HG02852 (cell line): ENCODE data around the gene CSDE1.

Experiments used
- ATAC-seq: cut with Tn5 transposase; IDR thresholded peaks from one replicate; pipeline ENCODE4 v1.9.1; 2021; ENCODE audit warnings: mild to moderate bottlenecking, moderate library complexity; ENCODE audit not compliant: unreplicated experiment

Gene CSDE1

GRCh38 chr1:114707604-114708003 lies 50.2 kb downstream of the CSDE1 start:
- no peak for ATAC-seq

GRCh38 chr1:114703242-114703641 lies 54.5 kb downstream of the CSDE1 start:
- ATAC-seq: peak; percentile 60

- peak; percentile 59 for ATAC-seq
These were observed 55.0 kb downstream of the CSDE1 start for GRCh38 chr1:114702737-114703136.

GRCh38 chr1:114701931-114702330 lies 55.9 kb downstream of the CSDE1 start:
- ATAC-seq: no peak

- no peak for ATAC-seq
These were observed 57.7 kb downstream of the CSDE1 start for GRCh38 chr1:114700036-114700600.

GRCh38 chr1:114696810-114697209 lies 61.0 kb downstream of the CSDE1 start:
- no peak for ATAC-seq

- ATAC-seq: no peak
These were observed 62.2 kb downstream of the CSDE1 start, which contains the start of gene AMPD1 for GRCh38 chr1:114695430-114696058. TSS of gene AMPD1 (minus strand) at chr1:114695546. CDS start at chr1:114695471, 75 bp downstream.

GRCh38 chr1:114694540-114695310 lies 63.1 kb downstream of the CSDE1 start:
- ATAC-seq: no peak

- ATAC-seq: no peak
These were observed 64.8 kb downstream of the CSDE1 start for GRCh38 chr1:114692947-114693346.

- ATAC-seq: no peak
These were observed 66.7 kb downstream of the CSDE1 start for GRCh38 chr1:114691061-114691460.

- no peak for ATAC-seq
These were observed 67.6 kb downstream of the CSDE1 start for GRCh38 chr1:114690148-114690547.

GRCh38 chr1:114688526-114688925 lies 69.3 kb downstream of the CSDE1 start:
- ATAC-seq: no peak

GRCh38 chr1:114685851-114686250 lies 71.9 kb downstream of the CSDE1 start:
- ATAC-seq: no peak

GRCh38 chr1:114677691-114678090 lies 80.1 kb downstream of the CSDE1 start:
- no peak for ATAC-seq

- no peak for ATAC-seq
These were observed 81.7 kb downstream of the CSDE1 start for GRCh38 chr1:114676115-114676514.

GRCh38 chr1:114671939-114672275 lies 85.9 kb downstream of the CSDE1 start:
- ATAC-seq: no peak

- no peak for ATAC-seq
These were observed 86.5 kb downstream of the CSDE1 start for GRCh38 chr1:114671011-114671938.

GRCh38 chr1:114670083-114671010 lies 87.4 kb downstream of the CSDE1 start:
- ATAC-seq: peak; percentile 99

- peak; percentile 56 for ATAC-seq
These were observed 88.2 kb downstream of the CSDE1 start, which contains the start of gene DENND2C for GRCh38 chr1:114669562-114670082. TSS of gene DENND2C (minus strand) at chr1:114670049. CDS start at chr1:114625984, 44,065 bp downstream.
